NCI-H2227 treated with DMSO at 0.1 percent for 48 hours (cell line): ENCODE measurements around the gene CEP89.
"Not testable (repeated sequence)": the region's sequence is repeated elsewhere in the genome, so short reads cannot be mapped to it uniquely, and the experiment has no call there.

Experiments used
- DNase-seq: peaks from one replicate; lab custom pipeline; 2025; lab: John Stamatoyannopoulos, UW

The CEP89 gene

GRCh38 chr19:32971715-32972540 lies at the start of gene CEP89, which contains the start of gene FAAP24:
CEP89 (minus strand) TSS chr19:32971958; CDS start chr19:32971874, 84 bp downstream.
FAAP24 (plus strand) TSS chr19:32972242; CDS start chr19:32973197, 955 bp downstream.
- peak; percentile 100 for DNase-seq

DNA sequence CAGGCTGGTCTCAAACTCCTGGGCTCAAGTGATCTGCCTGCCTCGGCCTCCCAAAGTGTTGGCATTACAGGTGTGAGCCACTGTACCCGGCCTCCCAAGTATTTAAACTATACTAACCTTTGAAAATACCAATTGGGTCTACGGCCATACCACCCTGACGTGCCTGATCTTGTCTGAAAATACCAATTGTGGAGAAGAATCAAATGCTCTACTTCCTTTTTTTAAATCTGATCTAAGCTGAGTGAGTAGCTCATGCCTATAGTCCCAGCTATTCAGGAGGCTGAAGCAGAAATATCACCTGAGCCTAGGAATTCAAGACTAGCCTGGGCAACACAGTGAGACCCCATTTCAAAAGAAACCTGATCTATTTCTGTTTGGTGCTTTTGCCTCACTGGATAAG lies 39.1 kb upstream of the CEP89 start:
- not testable (repeated sequence) for DNase-seq

DNA sequence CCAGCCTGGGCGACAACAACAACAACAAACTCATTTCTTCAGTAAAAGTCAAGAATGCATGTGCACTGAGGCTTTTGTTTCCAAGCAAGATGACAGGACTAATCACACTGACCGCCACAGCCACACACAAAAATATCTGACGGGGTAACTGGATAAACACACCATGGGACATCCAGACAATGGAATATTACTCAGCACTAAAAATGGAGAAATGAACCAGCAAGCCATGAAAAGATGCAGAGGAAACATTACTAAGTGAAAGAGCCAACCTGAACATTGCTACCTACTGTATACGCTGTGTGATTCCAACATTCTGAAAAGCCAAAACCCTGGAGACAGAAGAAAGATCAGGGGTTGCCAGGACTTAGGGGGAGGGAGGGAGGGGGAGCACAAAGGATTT lies 37.0 kb upstream of the CEP89 start:
- no peak for DNase-seq

- no peak for DNase-seq
Observed at GRCh38 chr19:33005440-33005839, 33.7 kb upstream of the CEP89 start.

DNA sequence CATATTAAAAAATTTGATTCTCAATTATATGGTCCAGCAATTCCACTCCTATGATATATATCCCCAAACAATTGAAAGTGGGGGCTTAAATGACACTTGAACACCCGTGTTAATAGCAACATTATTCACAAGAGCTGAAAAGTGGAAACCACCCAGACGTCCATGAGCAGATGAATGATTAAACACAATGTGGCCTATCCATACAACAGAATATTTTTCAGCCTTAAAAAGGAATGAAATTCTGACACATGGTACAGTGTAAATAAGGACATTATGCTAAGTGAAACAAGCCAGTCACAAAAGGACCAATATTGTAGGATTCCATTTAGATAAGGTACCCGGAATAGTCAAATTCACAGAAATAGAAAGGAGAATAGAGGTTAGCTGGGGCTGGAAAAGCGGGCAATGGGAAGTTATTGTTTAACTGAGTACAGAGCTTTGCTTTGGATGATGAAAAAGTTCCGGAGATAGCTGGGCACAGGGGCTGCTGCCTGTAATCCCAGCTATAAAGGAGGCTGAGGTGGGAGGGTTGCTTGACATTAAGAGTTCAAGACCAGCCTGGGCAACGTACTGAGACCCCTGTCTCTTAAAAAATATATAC lies 31.8 kb upstream of the CEP89 start:
- not testable (repeated sequence) for DNase-seq

GRCh38 chr19:33002126-33002865 lies 30.5 kb upstream of the CEP89 start:
- DNase-seq = not testable (repeated sequence)

GRCh38 chr19:33000910-33001309 lies 29.2 kb upstream of the CEP89 start:
- no peak for DNase-seq

GRCh38 chr19:33000510-33000909 lies 28.8 kb upstream of the CEP89 start:
- no peak for DNase-seq

GRCh38 chr19:32998722-32999121 lies 27.0 kb upstream of the CEP89 start:
- DNase-seq = no peak

GRCh38 chr19:32997716-32998355 lies 26.1 kb upstream of the CEP89 start:
- DNase-seq = no peak

- DNase-seq = not testable (repeated sequence)
Observed at GRCh38 chr19:32997061-32997464, 25.3 kb upstream of the CEP89 start.

- not testable (repeated sequence) for DNase-seq
Observed at GRCh38 chr19:32995966-32996365, 24.2 kb upstream of the CEP89 start.

GRCh38 chr19:32988724-32989123 lies 17.0 kb upstream of the CEP89 start:
- no peak for DNase-seq

DNA sequence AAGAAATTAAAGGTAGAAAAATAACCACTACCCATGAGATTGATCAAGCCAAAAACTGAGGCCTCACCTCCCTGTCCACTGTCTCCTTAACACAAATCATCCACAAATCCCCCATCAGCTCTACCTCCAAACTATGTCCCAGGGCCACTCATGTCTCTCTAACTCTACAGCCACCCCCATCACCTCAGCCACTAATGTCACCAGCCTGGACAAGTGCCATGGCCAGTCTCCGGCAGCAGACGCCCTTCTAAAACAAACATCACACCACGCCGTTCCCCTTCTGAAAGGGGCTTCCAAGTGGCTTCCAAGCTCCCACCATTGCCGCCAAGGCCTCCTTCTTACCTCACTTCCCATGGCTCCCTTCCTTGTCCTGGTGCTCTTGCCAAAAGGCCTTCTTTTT lies 16.5 kb upstream of the CEP89 start:
- DNase-seq = not testable (repeated sequence)

DNA sequence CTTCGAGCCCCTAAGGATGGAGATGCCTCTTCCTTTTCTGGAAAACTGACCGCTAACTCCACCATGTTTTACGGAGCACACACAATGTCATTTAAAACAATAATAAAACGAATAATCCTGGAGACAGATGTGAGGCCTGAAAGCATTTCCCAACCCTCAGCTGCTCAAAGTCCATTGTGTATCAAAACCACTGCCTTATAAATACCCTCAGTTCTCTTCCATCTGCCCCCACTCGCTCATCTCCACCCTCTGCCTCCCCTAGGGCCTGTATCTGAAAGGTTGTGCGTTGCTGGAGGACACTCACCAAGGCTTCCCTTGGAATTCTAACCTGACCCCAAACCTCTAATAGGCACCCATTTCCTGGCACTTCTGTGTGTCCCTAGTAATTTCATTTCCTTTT lies 10.7 kb upstream of the CEP89 start:
- DNase-seq = not testable (repeated sequence)

- not testable (repeated sequence) for DNase-seq
Observed at GRCh38 chr19:32979807-32980206, 8.0 kb upstream of the CEP89 start.

DNA sequence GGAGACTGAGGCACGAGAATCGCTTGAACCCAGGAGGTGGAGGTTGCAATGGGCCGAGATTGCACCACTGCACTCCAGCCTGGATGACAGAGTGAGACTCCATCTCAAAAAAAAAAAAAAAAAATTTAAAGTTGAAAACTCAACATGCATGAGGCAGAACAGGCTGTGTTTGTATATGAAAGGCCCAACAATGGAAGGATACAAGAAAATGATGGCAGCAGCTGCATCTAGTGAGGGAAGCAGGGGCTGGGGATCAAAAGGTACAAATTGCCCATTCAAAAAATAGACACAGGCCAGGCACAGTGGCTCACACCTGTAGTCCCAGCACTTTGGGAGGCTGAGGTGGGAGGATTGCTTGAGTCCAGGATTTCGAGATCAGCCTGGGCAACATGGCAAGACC lies 6.1 kb upstream of the CEP89 start:
- not testable (repeated sequence) for DNase-seq

DNA sequence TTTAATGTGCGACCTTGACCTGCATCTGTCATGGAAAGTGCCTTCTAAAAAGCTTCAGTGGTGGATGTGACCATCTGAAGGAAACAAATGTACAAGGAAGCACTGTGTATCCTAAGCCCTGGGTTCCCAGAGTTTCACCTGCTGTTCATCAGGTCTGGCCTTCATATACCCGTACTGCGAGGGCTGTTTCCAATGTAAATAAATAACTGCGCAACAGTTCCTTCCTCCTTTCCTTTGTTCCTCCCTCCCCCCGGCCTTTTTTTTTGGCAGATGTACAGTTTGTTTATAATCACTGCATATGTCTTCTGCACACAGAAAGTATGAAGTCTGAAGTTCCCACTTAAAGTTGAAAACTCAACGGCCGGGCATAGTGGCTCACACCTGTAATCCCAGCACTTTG lies 5.5 kb upstream of the CEP89 start:
- no peak for DNase-seq

GRCh38 chr19:32976223-32976805 lies 4.6 kb upstream of the CEP89 start:
- DNase-seq = peak; percentile 96

- DNase-seq = no peak
Observed at GRCh38 chr19:32971012-32971595, 654 bp downstream of the CEP89 start.

DNA sequence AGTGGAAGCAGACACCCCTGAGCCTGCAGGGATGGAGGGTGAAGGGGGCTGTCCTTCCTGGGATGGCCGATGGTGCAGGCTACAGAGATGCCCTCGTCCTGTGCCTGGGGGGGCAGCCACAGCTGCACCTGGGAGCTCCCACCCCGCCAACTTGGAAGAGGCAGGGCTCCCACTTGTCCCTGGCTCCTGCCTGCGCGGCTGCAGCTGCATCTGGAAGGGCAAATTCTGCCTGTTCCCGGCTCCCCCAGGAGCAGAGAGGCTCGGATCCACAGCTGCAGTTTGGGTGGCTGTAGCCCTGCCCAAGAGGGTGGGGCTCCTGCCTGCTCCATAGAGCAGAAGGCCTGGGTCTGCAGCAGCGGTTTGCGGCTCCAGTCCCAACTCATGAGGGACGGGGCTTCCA lies 2.2 kb downstream of the CEP89 start:
- DNase-seq = no peak
